ENCODE data around the gene MIS18A. TPM values are rescaled to one million over a fixed set of nuclear protein-coding genes. Genes with fewer than 3 reads are reported as not detected.
"Not testable (repeated sequence)": the region's sequence is repeated elsewhere in the genome, so short reads cannot be mapped to it uniquely, and the experiment has no call there.

The MIS18A gene
- total and polyA plus RNA-seq, 7 donors = 2.4 to 12.0 (median 6.4) TPM

GRCh38 chr21:32279377-32279680 is 480 bp upstream of the MIS18A start:
- H3K9me3 ChIP-seq = no peaks in the 10 kb centered on the region
- DNase-seq = no peak
- intact Hi-C loops (cut with DNase I) = loop anchor here (10.0 kb wide), 1 partner anchor 325 kb away; no protein-coding TSS in a partner anchor

GRCh38 chr21:32278103-32278502 is 746 bp downstream of the MIS18A start:
- 2% methylated on average over 9 of the region's 9 CpGs for whole genome bisulfite sequencing, 2 donors
- TF ChIP-seq EP300 (IDR thresholded peaks at IDR 0.05) (no peak), POLR2A (IDR thresholded peaks at IDR 0.05) (no peak), POLR2AphosphoS5 (IDR thresholded peaks at IDR 0.05) (no peak), CTCF (IDR thresholded peaks at IDR 0.05) (no peak)
- DNase-seq = no peak
- Histone ChIP-seq H3K27ac (peak overlapping the region in 2 of 4 donors; percentile 71 to 73), H3K36me3 (peaks cover 0 to 5% (median 0%) of the 10 kb centered on the region in 4 donors), H3K4me3 (peak overlapping the region; percentile 49 to 92 (median 78)), H3K27me3 (no peaks in the 10 kb centered on the region), H3K9me3 (no peaks in the 10 kb centered on the region), H3K4me1 (peaks cover 0 to 20% (median 20%) of the 10 kb centered on the region in 4 donors)
- intact Hi-C loops (cut with DNase I) = loop anchor here (10.0 kb wide), 1 partner anchor 327 kb away; no protein-coding TSS in a partner anchor

More at GRCh38 chr21:32279377-32279680, 480 bp upstream of the MIS18A start:
- TF ChIP-seq EP300 (IDR thresholded peaks at IDR 0.05) (no peak), POLR2A (IDR thresholded peaks at IDR 0.05) (no peak), POLR2AphosphoS5 (IDR thresholded peaks at IDR 0.05) (no peak), CTCF (IDR thresholded peaks at IDR 0.05) (no peak)
- no peaks in the 10 kb centered on the region for H3K27me3 ChIP-seq
- no peaks in the 10 kb centered on the region for H3K36me3 ChIP-seq
- 6 to 7% methylated on average over 10 of the region's 10 CpGs for WGBS, 2 donors
- H3K4me1 ChIP-seq = peaks cover 0 to 20% (median 20%) of the 10 kb centered on the region in 4 donors
- H3K4me3 ChIP-seq = peak overlapping the region; percentile 49 to 92 (median 78)
- H3K27ac ChIP-seq = peak overlapping the region; percentile 71 to 73 (median 72)

GRCh38 chr21:32276671-32277070 is 2.2 kb downstream of the MIS18A start:
- 94 to 95% methylated on average over 4 of the region's 4 CpGs for WGBS, 2 donors
- intact Hi-C loops (cut with DNase I) = loop anchor here (10.0 kb wide), 1 partner anchor 328 kb away; no protein-coding TSS in a partner anchor
- Histone ChIP-seq H3K27ac (no peak overlapping the region), H3K9me3 (no peaks in the 10 kb centered on the region), H3K27me3 (no peaks in the 10 kb centered on the region), H3K4me3 (no peak overlapping the region), H3K4me1 (peaks cover 0 to 20% (median 20%) of the 10 kb centered on the region in 4 donors), H3K36me3 (peaks cover 0 to 15% (median 0%) of the 10 kb centered on the region in 4 donors)
- TF ChIP-seq POLR2A (IDR thresholded peaks at IDR 0.05) (no peak), POLR2AphosphoS5 (IDR thresholded peaks at IDR 0.05) (no peak), EP300 (IDR thresholded peaks at IDR 0.05) (no peak), CTCF (IDR thresholded peaks at IDR 0.05) (no peak)
- DNase-seq = no peak

- Histone ChIP-seq H3K4me3 (no peak overlapping the region), H3K27me3 (no peaks in the 10 kb centered on the region), H3K36me3 (peaks cover 0 to 56% (median 3%) of the 10 kb centered on the region in 4 donors), H3K27ac (no peak overlapping the region), H3K4me1 (no peaks in the 10 kb centered on the region), H3K9me3 (no peaks in the 10 kb centered on the region)
- intact Hi-C loops (cut with DNase I) = loop anchor here (10.0 kb wide), 1 partner anchor 334 kb away; no protein-coding TSS in a partner anchor
- TF ChIP-seq CTCF (IDR thresholded peaks at IDR 0.05) (no peak), EP300 (IDR thresholded peaks at IDR 0.05) (no peak), POLR2A (IDR thresholded peaks at IDR 0.05) (no peak), POLR2AphosphoS5 (IDR thresholded peaks at IDR 0.05) (no peak)
- WGBS, 2 donors = 72 to 85% methylated on average over 4 of the region's 4 CpGs
- no peak for DNase-seq
These were observed 8.1 kb downstream of the MIS18A start for GRCh38 chr21:32270748-32271147.

GRCh38 chr21:32265321-32265720 is 13.5 kb downstream of the MIS18A start:
- intact Hi-C loops (cut with DNase I); DNase-seq; H3K27ac ChIP-seq; H3K4me3 ChIP-seq; H3K27me3 ChIP-seq; H3K4me1 ChIP-seq; H3K9me3 ChIP-seq: not testable (repeated sequence)
- WGBS, 2 donors = 93 to 97% methylated on average over 23 of the region's 23 CpGs
- H3K36me3 ChIP-seq = peaks cover 0 to 34% (median 3%) of the 10 kb centered on the region in 4 donors
